Uterus (tissue), 4 donors: ENCODE data around the gene CLN5. TPM values are rescaled to one million over a fixed set of nuclear protein-coding genes. Genes with fewer than 3 reads are reported as not detected.

Experiments
- DNase-seq, 2 donors: peaks; one replicate each; pipeline ENCODE4 v3.0.0-alpha.2; 2019 to 2020
- H3K27ac ChIP-seq, 2 donors: fragments of 200-600 bp; sonication (generic); 1 replicate in 1 of 2; 2 replicates in 1 of 2; pipeline ENCODE4 v1.5.1; 2016 to 2018
- H3K27me3 ChIP-seq, 2 donors: fragments of 200-600 bp; sonication (generic); one replicate each; pipeline ENCODE4 v1.5.1; 2018 to 2019; ENCODE audit warnings: control low read depth in 1 of 2
- H3K36me3 ChIP-seq, 2 donors: fragments of 200-600 bp; sonication (generic); one replicate each; pipeline ENCODE4 v1.5.1; 2019; ENCODE audit warnings: control low read depth in 1 of 2
- H3K4me1 ChIP-seq, 2 donors: fragments of 200-600 bp; sonication (generic); one replicate each; pipeline ENCODE4 v1.5.1; 2018 to 2019; ENCODE audit warnings: control low read depth in 1 of 2
- H3K4me3 ChIP-seq, 2 donors: fragments of 200-600 bp; sonication (generic); 1 replicate in 1 of 2; 2 replicates in 1 of 2; pipeline ENCODE4 v1.5.1; 2018 to 2019; ENCODE audit warnings: mild to moderate bottlenecking in 1 of 2
- H3K9me3 ChIP-seq, 2 donors: fragments of 200-600 bp; sonication (generic); one replicate each; pipeline ENCODE4 v1.5.1; 2019; ENCODE audit warnings: control low read depth in 1 of 2
- POLR2A ChIP-seq, 2 donors: fragments of 450-650 bp; IDR thresholded peaks; one replicate each; pipeline ENCODE4 v1.6.1; 2016; ENCODE audit warnings: antibody characterized with exemption in 2 of 2, mild to moderate bottlenecking in 1 of 2, moderate library complexity in 1 of 2
- intact Hi-C: fragments of 100-400 bp; cut with DNase I; formaldehyde crosslinking; loops from one replicate; pipeline ENCODE4 v1.15.1; 2023; ENCODE audit warnings: low total_unique reads
- total RNA-seq, 4 donors: library from RNA; depleted of rRNA in 3 of 4; stranded (reverse); fragments of >200 nt in 3 of 4; gene quantifications; one replicate each; pipeline versions ENCODE4 v1.1.0 to v1.2.4, GENCODE V29; 2014 to 2023
- TF ChIP-seq, protein P1 (sequence below), 4 experiments: fragments of 200-600 bp in 2 of 4; fragments of 450-650 bp in 2 of 4; sonication (generic) in 2 of 4; IDR thresholded peaks; one replicate each; pipeline ENCODE4 v1.5.1; 2016 to 2019; ENCODE audit warnings: antibody characterized with exemption in 4 of 4, mild to moderate bottlenecking in 2 of 4, moderate library complexity in 1 of 4
- donor health status: DM: yes; HTN: yes; CAD: no.

The CLN5 gene
- total RNA-seq, 4 donors from 2014 or later: 18.2 to 49.8 (median 39.5) TPM

DNA sequence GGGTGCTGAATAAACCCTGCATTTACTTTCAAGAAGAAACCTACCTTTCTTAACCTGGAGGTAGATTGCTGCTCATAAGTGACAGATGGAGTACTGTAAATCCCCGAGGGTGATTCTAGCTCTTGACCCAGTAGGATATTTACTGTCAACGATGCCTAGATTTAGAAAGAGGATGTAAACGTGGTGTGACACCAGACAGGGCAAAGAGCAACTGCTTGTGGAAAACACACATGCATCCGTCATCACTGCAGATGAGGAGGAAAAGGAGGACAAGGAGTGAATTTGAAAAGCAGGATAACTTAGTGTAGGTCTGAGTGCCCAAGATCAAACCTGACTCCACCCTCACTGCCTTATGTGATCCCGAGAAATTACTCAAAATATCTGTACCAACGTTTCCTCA lies 9.8 kb upstream of the CLN5 start:
- no peak overlapping the region for H3K27ac ChIP-seq
- TF ChIP-seq POLR2A (IDR thresholded peaks at IDR 0.05): no peak
- TF ChIP-seq, protein P1, sequence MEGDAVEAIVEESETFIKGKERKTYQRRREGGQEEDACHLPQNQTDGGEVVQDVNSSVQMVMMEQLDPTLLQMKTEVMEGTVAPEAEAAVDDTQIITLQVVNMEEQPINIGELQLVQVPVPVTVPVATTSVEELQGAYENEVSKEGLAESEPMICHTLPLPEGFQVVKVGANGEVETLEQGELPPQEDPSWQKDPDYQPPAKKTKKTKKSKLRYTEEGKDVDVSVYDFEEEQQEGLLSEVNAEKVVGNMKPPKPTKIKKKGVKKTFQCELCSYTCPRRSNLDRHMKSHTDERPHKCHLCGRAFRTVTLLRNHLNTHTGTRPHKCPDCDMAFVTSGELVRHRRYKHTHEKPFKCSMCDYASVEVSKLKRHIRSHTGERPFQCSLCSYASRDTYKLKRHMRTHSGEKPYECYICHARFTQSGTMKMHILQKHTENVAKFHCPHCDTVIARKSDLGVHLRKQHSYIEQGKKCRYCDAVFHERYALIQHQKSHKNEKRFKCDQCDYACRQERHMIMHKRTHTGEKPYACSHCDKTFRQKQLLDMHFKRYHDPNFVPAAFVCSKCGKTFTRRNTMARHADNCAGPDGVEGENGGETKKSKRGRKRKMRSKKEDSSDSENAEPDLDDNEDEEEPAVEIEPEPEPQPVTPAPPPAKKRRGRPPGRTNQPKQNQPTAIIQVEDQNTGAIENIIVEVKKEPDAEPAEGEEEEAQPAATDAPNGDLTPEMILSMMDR (IDR thresholded peaks at IDR 0.05): no peak
- DNase-seq: no peak
- intact Hi-C loops: no loop called here
- H3K4me1 ChIP-seq: no peaks in the 10 kb centered on the region
- H3K36me3 ChIP-seq: no peaks in the 10 kb centered on the region
- H3K27me3 ChIP-seq: no peaks in the 10 kb centered on the region
- H3K4me3 ChIP-seq: no peak overlapping the region
- H3K9me3 ChIP-seq: no peaks in the 10 kb centered on the region

DNA sequence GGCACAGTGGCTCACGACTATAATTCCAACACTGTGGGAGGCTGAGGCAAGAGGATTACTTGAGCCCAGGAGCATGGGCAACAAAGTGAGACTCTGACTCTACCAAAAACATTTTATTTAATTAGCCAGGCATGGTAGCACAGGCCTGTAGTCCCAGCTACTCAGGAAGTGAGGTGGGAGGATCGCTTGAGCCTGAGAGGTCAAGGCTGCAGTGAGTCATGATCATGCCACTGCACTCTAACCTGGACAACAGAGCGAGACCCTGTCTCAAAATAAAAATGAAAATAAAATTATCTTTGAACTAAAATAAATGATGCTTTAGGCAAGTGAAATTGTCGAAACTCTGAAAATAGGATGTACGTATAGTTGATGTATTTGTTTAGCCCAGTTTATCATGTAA lies 8.2 kb upstream of the CLN5 start:
- Histone ChIP-seq H3K9me3 (no peaks in the 10 kb centered on the region), H3K27ac (no peak overlapping the region), H3K4me3 (no peak overlapping the region), H3K36me3 (no peaks in the 10 kb centered on the region), H3K27me3 (no peaks in the 10 kb centered on the region), H3K4me1 (no peaks in the 10 kb centered on the region)
- intact Hi-C loops: no loop called here
- no peak for DNase-seq
- TF ChIP-seq, protein P1 (IDR thresholded peaks at IDR 0.05): no peak
- no peak for TF ChIP-seq POLR2A (IDR thresholded peaks at IDR 0.05)

DNA sequence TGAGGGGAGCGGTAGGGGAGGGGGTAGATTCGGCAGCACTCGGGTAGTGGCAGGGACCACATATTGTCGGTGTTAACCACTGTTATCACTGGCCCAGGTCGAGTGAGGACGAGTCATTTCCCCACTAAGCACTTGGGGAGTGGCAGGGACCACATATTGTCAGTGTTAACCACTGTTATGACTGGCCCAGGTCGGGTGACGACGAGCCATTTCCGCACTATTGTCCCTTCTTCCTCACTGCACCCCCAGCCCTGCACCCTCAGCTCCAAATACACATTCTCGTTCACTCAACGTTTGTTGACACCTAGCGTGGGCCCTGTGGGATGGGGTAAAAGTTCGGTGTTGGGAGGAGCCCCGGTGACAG lies 467 bp upstream of the CLN5 start:
- peak overlapping the region; percentile 89 to 91 for H3K27ac ChIP-seq
- peak in 1 of 2 donors; percentile 30 for DNase-seq
- TF ChIP-seq POLR2A (IDR thresholded peaks at IDR 0.05): no peak
- TF ChIP-seq, protein P1 (IDR thresholded peaks at IDR 0.05): no peak
- intact Hi-C loops: no loop called here
- no peaks in the 10 kb centered on the region for H3K9me3 ChIP-seq
- peak overlapping the region; percentile 68 to 70 for H3K4me3 ChIP-seq
- H3K4me1 ChIP-seq: no peaks in the 10 kb centered on the region
- no peaks in the 10 kb centered on the region for H3K27me3 ChIP-seq
- no peaks in the 10 kb centered on the region for H3K36me3 ChIP-seq

DNA sequence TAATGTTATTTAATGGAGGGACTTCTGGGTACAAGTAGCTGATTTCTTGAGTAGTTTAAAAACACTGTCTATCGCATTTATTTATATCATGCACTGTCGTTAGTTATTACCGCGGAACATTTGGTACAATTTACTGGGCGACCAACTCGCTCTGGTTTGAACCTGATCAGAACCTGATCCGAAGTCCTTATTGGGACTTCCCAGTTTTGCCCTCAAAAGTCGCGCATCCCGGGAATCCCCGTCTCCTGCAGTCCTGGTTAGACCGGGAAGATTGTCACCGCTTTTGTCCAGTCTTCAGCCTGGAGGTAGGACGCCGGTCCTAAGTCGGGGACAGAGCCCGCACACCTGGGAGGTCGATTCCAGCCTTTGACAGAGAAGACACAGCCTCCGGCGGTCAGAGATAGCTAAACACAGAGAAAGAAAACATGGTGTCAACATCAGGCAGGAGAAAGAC lies 694 bp downstream of the CLN5 start:
- Histone ChIP-seq H3K36me3 (no peaks in the 10 kb centered on the region), H3K27me3 (no peaks in the 10 kb centered on the region)

DNA sequence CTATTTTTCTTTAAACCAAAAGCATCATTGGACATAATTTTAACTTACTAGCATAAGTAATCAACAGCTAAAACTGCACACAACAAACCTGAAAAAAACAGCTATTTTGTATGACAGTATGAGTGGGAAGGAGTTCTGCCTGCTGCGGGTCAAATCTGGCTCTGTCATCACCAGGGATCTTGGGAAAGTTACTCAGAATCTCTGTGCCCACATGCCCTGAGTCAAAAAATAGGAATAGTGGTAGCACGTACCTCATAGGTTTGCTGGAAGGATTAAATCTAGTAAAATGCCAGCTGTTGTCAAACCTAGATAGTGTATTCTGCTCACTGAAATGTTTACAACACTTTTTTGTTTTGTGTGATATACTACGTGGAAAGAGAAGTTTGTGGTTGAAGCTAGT lies 1.1 kb downstream of the CLN5 start:
- TF ChIP-seq, protein P1 (IDR thresholded peaks at IDR 0.05): no peak
- TF ChIP-seq POLR2A (IDR thresholded peaks at IDR 0.05): no peak
- H3K27ac ChIP-seq: peak overlapping the region; percentile 89 to 91
- H3K4me3 ChIP-seq: peak overlapping the region; percentile 68 to 70
- H3K27me3 ChIP-seq: no peaks in the 10 kb centered on the region
- H3K4me1 ChIP-seq: no peaks in the 10 kb centered on the region
- intact Hi-C loops: no loop called here
- no peaks in the 10 kb centered on the region for H3K9me3 ChIP-seq
- no peak for DNase-seq
- H3K36me3 ChIP-seq: no peaks in the 10 kb centered on the region

More for the DNA sequence above, 694 bp downstream of the CLN5 start:
- DNase-seq: peak; percentile 27 to 30
- Histone ChIP-seq H3K4me1 (no peaks in the 10 kb centered on the region), H3K9me3 (no peaks in the 10 kb centered on the region), H3K4me3 (peak overlapping the region; percentile 68 to 70), H3K27ac (peak overlapping the region; percentile 89 to 91)
- TF ChIP-seq, protein P1 (IDR thresholded peaks at IDR 0.05): no peak
- intact Hi-C loops: no loop called here
